ENCODE results near the gene ST8SIA5. TPM values are rescaled to one million over a fixed set of nuclear protein-coding genes. Genes with fewer than 3 reads are reported as not detected.

The ST8SIA5 gene
- polyA plus RNA-seq, 1 donor from 2014 or later = 0.93 TPM

- Histone ChIP-seq H3K4me3 (ENCODE audit: low read length) (no peak overlapping the region), H3K79me2 (replicated peaks; ENCODE audit: insufficient read depth, low read length) (no peaks in the 10 kb centered on the region), H3K27me3 (ENCODE audit: insufficient read depth, low read depth, low read length) (no peaks in the 10 kb centered on the region), H2AFZ (ENCODE audit: low read depth, low read length) (no peak overlapping the region), H3K4me2 (ENCODE audit: low read length) (no peak overlapping the region), H3K9me2 (ENCODE audit: insufficient read depth, low read length) (no peaks in the 10 kb centered on the region), H3K9ac (ENCODE audit: low read length) (no peak overlapping the region), H3K27ac (ENCODE audit: low read length) (no peak overlapping the region), H3F3A (ENCODE audit: insufficient read depth, low read length, poor library complexity, severe bottlenecking) (no peaks in the 10 kb centered on the region), H4K20me1 (ENCODE audit: insufficient read depth) (no peaks in the 10 kb centered on the region), H3K9me3 (ENCODE audit: low read length) (no peaks in the 10 kb centered on the region), H3K36me3 (ENCODE audit: insufficient read depth, low read length) (no peaks in the 10 kb centered on the region)
- TF ChIP-seq, protein P1, sequence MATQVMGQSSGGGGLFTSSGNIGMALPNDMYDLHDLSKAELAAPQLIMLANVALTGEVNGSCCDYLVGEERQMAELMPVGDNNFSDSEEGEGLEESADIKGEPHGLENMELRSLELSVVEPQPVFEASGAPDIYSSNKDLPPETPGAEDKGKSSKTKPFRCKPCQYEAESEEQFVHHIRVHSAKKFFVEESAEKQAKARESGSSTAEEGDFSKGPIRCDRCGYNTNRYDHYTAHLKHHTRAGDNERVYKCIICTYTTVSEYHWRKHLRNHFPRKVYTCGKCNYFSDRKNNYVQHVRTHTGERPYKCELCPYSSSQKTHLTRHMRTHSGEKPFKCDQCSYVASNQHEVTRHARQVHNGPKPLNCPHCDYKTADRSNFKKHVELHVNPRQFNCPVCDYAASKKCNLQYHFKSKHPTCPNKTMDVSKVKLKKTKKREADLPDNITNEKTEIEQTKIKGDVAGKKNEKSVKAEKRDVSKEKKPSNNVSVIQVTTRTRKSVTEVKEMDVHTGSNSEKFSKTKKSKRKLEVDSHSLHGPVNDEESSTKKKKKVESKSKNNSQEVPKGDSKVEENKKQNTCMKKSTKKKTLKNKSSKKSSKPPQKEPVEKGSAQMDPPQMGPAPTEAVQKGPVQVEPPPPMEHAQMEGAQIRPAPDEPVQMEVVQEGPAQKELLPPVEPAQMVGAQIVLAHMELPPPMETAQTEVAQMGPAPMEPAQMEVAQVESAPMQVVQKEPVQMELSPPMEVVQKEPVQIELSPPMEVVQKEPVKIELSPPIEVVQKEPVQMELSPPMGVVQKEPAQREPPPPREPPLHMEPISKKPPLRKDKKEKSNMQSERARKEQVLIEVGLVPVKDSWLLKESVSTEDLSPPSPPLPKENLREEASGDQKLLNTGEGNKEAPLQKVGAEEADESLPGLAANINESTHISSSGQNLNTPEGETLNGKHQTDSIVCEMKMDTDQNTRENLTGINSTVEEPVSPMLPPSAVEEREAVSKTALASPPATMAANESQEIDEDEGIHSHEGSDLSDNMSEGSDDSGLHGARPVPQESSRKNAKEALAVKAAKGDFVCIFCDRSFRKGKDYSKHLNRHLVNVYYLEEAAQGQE (IDR thresholded peaks at IDR 0.05; ENCODE audit: borderline replicate concordance) = no peak
Observed at GRCh38 chr18:46736135-46736534, 20.7 kb downstream of the ST8SIA5 start.

- H3K9me3 ChIP-seq (ENCODE audit: low read length) = peaks cover 3% of the 10 kb centered on the region
- H4K20me1 ChIP-seq (ENCODE audit: insufficient read depth) = no peaks in the 10 kb centered on the region
- no peak overlapping the region for H3K4me2 ChIP-seq (ENCODE audit: low read length)
- H3K79me2 ChIP-seq (replicated peaks; ENCODE audit: insufficient read depth, low read length) = no peaks in the 10 kb centered on the region
- H2AFZ ChIP-seq (ENCODE audit: low read depth, low read length) = no peak overlapping the region
- no peaks in the 10 kb centered on the region for H3K27me3 ChIP-seq (ENCODE audit: insufficient read depth, low read depth, low read length)
- H3F3A ChIP-seq (ENCODE audit: insufficient read depth, low read length, poor library complexity, severe bottlenecking) = no peaks in the 10 kb centered on the region
- H3K27ac ChIP-seq (ENCODE audit: low read length) = no peak overlapping the region
- TF ChIP-seq EP300 (conservative IDR thresholded peaks at IDR 0.05; ENCODE audit: poor library complexity, severe bottlenecking) = no peak
- no peak for TF ChIP-seq MXI1 (conservative IDR thresholded peaks at IDR 0.05; ENCODE audit: poor library complexity, severe bottlenecking)
- no peak for TF ChIP-seq EZH2 (IDR thresholded peaks at IDR 0.05; ENCODE audit: borderline replicate concordance, insufficient read depth, low read length, poor library complexity, severe bottlenecking)
- no peak for TF ChIP-seq RAD21 (conservative IDR thresholded peaks at IDR 0.05)
- TF ChIP-seq TAF1 (IDR thresholded peaks at IDR 0.05; ENCODE audit: low read depth) = no peak
- TF ChIP-seq SMC3 (conservative IDR thresholded peaks at IDR 0.05; ENCODE audit: poor library complexity) = no peak
- TF ChIP-seq, protein P1 (IDR thresholded peaks at IDR 0.05; ENCODE audit: borderline replicate concordance) = no peak
- TF ChIP-seq, protein P2, sequence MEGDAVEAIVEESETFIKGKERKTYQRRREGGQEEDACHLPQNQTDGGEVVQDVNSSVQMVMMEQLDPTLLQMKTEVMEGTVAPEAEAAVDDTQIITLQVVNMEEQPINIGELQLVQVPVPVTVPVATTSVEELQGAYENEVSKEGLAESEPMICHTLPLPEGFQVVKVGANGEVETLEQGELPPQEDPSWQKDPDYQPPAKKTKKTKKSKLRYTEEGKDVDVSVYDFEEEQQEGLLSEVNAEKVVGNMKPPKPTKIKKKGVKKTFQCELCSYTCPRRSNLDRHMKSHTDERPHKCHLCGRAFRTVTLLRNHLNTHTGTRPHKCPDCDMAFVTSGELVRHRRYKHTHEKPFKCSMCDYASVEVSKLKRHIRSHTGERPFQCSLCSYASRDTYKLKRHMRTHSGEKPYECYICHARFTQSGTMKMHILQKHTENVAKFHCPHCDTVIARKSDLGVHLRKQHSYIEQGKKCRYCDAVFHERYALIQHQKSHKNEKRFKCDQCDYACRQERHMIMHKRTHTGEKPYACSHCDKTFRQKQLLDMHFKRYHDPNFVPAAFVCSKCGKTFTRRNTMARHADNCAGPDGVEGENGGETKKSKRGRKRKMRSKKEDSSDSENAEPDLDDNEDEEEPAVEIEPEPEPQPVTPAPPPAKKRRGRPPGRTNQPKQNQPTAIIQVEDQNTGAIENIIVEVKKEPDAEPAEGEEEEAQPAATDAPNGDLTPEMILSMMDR (IDR thresholded peaks at IDR 0.05; ENCODE audit: poor library complexity, severe bottlenecking) = no peak
- no peak for TF ChIP-seq POLR2AphosphoS5 (IDR thresholded peaks at IDR 0.05)
- no peak overlapping the region for H3K4me3 ChIP-seq (ENCODE audit: low read length)
- no peaks in the 10 kb centered on the region for H3K9me2 ChIP-seq (ENCODE audit: insufficient read depth, low read length)
- H3K9ac ChIP-seq (ENCODE audit: low read length) = no peak overlapping the region
- no peaks in the 10 kb centered on the region for H3K36me3 ChIP-seq (ENCODE audit: insufficient read depth, low read length)
Observed at GRCh38 chr18:46734981-46735380, 21.9 kb downstream of the ST8SIA5 start.

All from neural cell (in vitro differentiated cells).